RWPE1 (cell line): ENCODE results near the gene FIBCD1.

Source experiments
- CTCF ChIA-PET: fragments of 350-600 bp; sonication (Branson Sonifier 250); formaldehyde crosslinking; extraction: SDS; loops from one replicate; lab custom pipeline; 2021; lab: Yijun Ruan, JAX
- POLR2A ChIA-PET: fragments of 400-600 bp; formaldehyde crosslinking; extraction: SDS; loops from one replicate; lab custom pipeline; 2020; ENCODE audit warnings: antibody characterized with exemption; ENCODE audit not compliant: low non-redundant PET; lab: Yijun Ruan, JAX
- DNase-seq: peaks from one replicate; pipeline ENCODE4 v3.0.0; 2012; ENCODE audit warnings: low spot score
- H3K27ac ChIP-seq: fragments of 450-650 bp; 2 replicates; pipeline ENCODE4 v1.5.1; 2017
- CTCF ChIP-seq: fragments of 450-650 bp; conservative IDR thresholded peaks from 2 replicates; pipeline ENCODE4 v1.5.1; 2017; ENCODE audit warnings: low read depth, mild to moderate bottlenecking

FIBCD1 gene

GRCh38 chr9:130981002-130981755, 42.1 kb upstream of the FIBCD1 start:
- ChIA-PET POLR2A (no interaction called here), CTCF (interaction anchor here (0.8 to 1.3 kb wide), 3 partner anchors 16 to 114 kb away, joined by 3 to 4 read pairs (median 3); no protein-coding TSS in a partner anchor)
- no peak for DNase-seq
- H3K27ac ChIP-seq, result no peak overlapping the region
- no peak for TF ChIP-seq CTCF

- no peak for DNase-seq
- H3K27ac ChIP-seq, result no peak overlapping the region
- POLR2A ChIA-PET, result no interaction called here
- CTCF ChIA-PET, result no interaction called here
- TF ChIP-seq CTCF, result no peak
These were observed 41.5 kb upstream of the FIBCD1 start for GRCh38 chr9:130980526-130980925.

- no peak for DNase-seq
- ChIA-PET CTCF (no interaction called here), POLR2A (no interaction called here)
- TF ChIP-seq CTCF, result no peak
- H3K27ac ChIP-seq, result no peak overlapping the region
These were observed 40.7 kb upstream of the FIBCD1 start for GRCh38 chr9:130979591-130980385.

GRCh38 chr9:130977811-130978221, 38.8 kb upstream of the FIBCD1 start:
- TF ChIP-seq CTCF, result no peak
- ChIA-PET CTCF (no interaction called here), POLR2A (no interaction called here)
- no peak overlapping the region for H3K27ac ChIP-seq
- no peak for DNase-seq

GRCh38 chr9:130975932-130976841, 37.1 kb upstream of the FIBCD1 start:
- DNase-seq, result no peak
- POLR2A ChIA-PET, result no interaction called here
- TF ChIP-seq CTCF, result no peak
- CTCF ChIA-PET, result interaction anchor here (0.6 to 1.1 kb wide), 2 partner anchors 58 to 340 kb away, joined by 4 to 5 read pairs; no protein-coding TSS in a partner anchor
- H3K27ac ChIP-seq, result no peak overlapping the region
